Activated CD8-positive, alpha-beta T cell treated with anti-CD3 and anti-CD28 coated beads, Interleukin-2, amount 10 ng/mL, durations not matched to agents 7 days and 5 days (primary cell): ENCODE measurements around the gene TP53I11. TPM values are rescaled to one million over a fixed set of nuclear protein-coding genes. Genes with fewer than 3 reads are reported as not detected.

ENCODE experiments used
- ATAC-seq: fragments of 150-1000 bp; cut with Tn5 transposase; one replicate; pipeline ENCODE4 v1.10.0; 2021; ENCODE audit warnings: moderate library complexity
- CTCF ChIA-PET: fragments of 350-600 bp; sonication (Branson Sonifier 250); formaldehyde crosslinking; loops from one replicate; lab custom pipeline; 2021; ENCODE audit warnings: antibody characterized with exemption; lab: Charles Lee
- POLR2A ChIA-PET: fragments of 350-600 bp; sonication (Branson Sonifier 250); formaldehyde crosslinking; loops from one replicate; lab custom pipeline; 2021; ENCODE audit warnings: antibody characterized with exemption; lab: Charles Lee
- DNase-seq: peaks from one replicate; pipeline ENCODE4 v3.0.0-alpha.2; 2020
- H3K27ac Mint-ChIP-seq: one replicate; pipeline ENCODE4 v1.8.0; 2021; ENCODE audit warnings: mild to moderate bottlenecking, mixed read lengths
- H3K27me3 Mint-ChIP-seq: one replicate; pipeline ENCODE4 v1.8.0; 2021; ENCODE audit warnings: low read depth, mixed read lengths
- H3K36me3 Mint-ChIP-seq: one replicate; pipeline ENCODE4 v1.8.0; 2021; ENCODE audit warnings: low read depth, mixed read lengths
- H3K4me1 Mint-ChIP-seq: one replicate; pipeline ENCODE4 v1.8.0; 2021; ENCODE audit warnings: low read depth, mixed read lengths
- H3K4me3 Mint-ChIP-seq: one replicate; pipeline ENCODE4 v1.8.0; 2021; ENCODE audit warnings: mild to moderate bottlenecking, mixed read lengths
- H3K9me3 Mint-ChIP-seq: one replicate; pipeline ENCODE4 v1.8.0; 2022; ENCODE audit warnings: mixed read lengths; ENCODE audit not compliant: insufficient read depth
- total RNA-seq, 2 experiments: library from RNA; stranded (reverse); gene quantifications; one replicate each; pipeline ENCODE4 v1.2.3, GENCODE V29; 2021

Gene TP53I11
- total RNA-seq, 2 experiments from 2014 or later: 1.4 to 2.5 TPM

- POLR2A ChIA-PET: no interaction called here
- no peaks in the 10 kb centered on the region for H3K9me3 Mint-ChIP-seq
- ATAC-seq (no peak), DNase-seq (no peak)
- no peaks in the 10 kb centered on the region for H3K4me1 Mint-ChIP-seq
- peaks cover 3% of the 10 kb centered on the region for H3K27me3 Mint-ChIP-seq
- no peak overlapping the region for H3K27ac Mint-ChIP-seq
- CTCF ChIA-PET: no interaction called here
- no peaks in the 10 kb centered on the region for H3K36me3 Mint-ChIP-seq
- H3K4me3 Mint-ChIP-seq: no peak overlapping the region
Observed at GRCh38 chr11:44887636-44888035, 63.0 kb downstream of the TP53I11 start.

- ATAC-seq: no peak
- H3K9me3 Mint-ChIP-seq: no peaks in the 10 kb centered on the region
- H3K27me3 Mint-ChIP-seq: peaks cover 3% of the 10 kb centered on the region
- DNase-seq: no peak
- H3K4me1 Mint-ChIP-seq: no peaks in the 10 kb centered on the region
- H3K36me3 Mint-ChIP-seq: no peaks in the 10 kb centered on the region
- H3K27ac Mint-ChIP-seq: no peak overlapping the region
- POLR2A ChIA-PET: no interaction called here
- CTCF ChIA-PET: no interaction called here
- H3K4me3 Mint-ChIP-seq: no peak overlapping the region
Observed at GRCh38 chr11:44886790-44887140, 63.9 kb downstream of the TP53I11 start.

- H3K27me3 Mint-ChIP-seq: peaks cover 3% of the 10 kb centered on the region
- no peaks in the 10 kb centered on the region for H3K36me3 Mint-ChIP-seq
- CTCF ChIA-PET: interaction anchor here (1.3 kb wide), 1 partner anchor 8 kb away, joined by 3 read pairs; no protein-coding TSS in a partner anchor
- H3K4me3 Mint-ChIP-seq: no peak overlapping the region
- DNase-seq: no peak
- POLR2A ChIA-PET: no interaction called here
- no peak for ATAC-seq
- H3K27ac Mint-ChIP-seq: no peak overlapping the region
- no peaks in the 10 kb centered on the region for H3K4me1 Mint-ChIP-seq
- no peaks in the 10 kb centered on the region for H3K9me3 Mint-ChIP-seq
Observed at GRCh38 chr11:44885919-44886789, 64.5 kb downstream of the TP53I11 start.

GRCh38 chr11:44885065-44885810, 65.4 kb downstream of the TP53I11 start:
- no peaks in the 10 kb centered on the region for H3K4me1 Mint-ChIP-seq
- no peak overlapping the region for H3K27ac Mint-ChIP-seq
- POLR2A ChIA-PET: no interaction called here
- DNase-seq: no peak
- ATAC-seq: no peak
- no peak overlapping the region for H3K4me3 Mint-ChIP-seq
- no peaks in the 10 kb centered on the region for H3K36me3 Mint-ChIP-seq
- no peaks in the 10 kb centered on the region for H3K9me3 Mint-ChIP-seq
- peaks cover 3% of the 10 kb centered on the region for H3K27me3 Mint-ChIP-seq
- CTCF ChIA-PET: interaction anchor here (1.3 kb wide), 1 partner anchor 9 kb away, joined by 3 read pairs; no protein-coding TSS in a partner anchor

GRCh38 chr11:44884056-44884455, 66.6 kb downstream of the TP53I11 start:
- H3K4me1 Mint-ChIP-seq: no peaks in the 10 kb centered on the region
- no peak overlapping the region for H3K27ac Mint-ChIP-seq
- ChIA-PET CTCF (interaction anchor here (1.6 kb wide), 1 partner anchor 48 kb away, joined by 3 read pairs; no protein-coding TSS in a partner anchor), POLR2A (no interaction called here)
- ATAC-seq: no peak
- no peaks in the 10 kb centered on the region for H3K9me3 Mint-ChIP-seq
- H3K27me3 Mint-ChIP-seq: no peaks in the 10 kb centered on the region
- no peak for DNase-seq
- no peaks in the 10 kb centered on the region for H3K36me3 Mint-ChIP-seq
- no peak overlapping the region for H3K4me3 Mint-ChIP-seq

GRCh38 chr11:44883277-44883676, 67.4 kb downstream of the TP53I11 start:
- ChIA-PET CTCF (interaction anchor here (1.0 to 1.6 kb wide), 3 partner anchors 11 to 326 kb away, joined by 3 read pairs; no protein-coding TSS in a partner anchor), POLR2A (no interaction called here)
- H3K4me3 Mint-ChIP-seq: no peak overlapping the region
- ATAC-seq (no peak), DNase-seq (no peak)
- H3K4me1 Mint-ChIP-seq: no peaks in the 10 kb centered on the region
- H3K27me3 Mint-ChIP-seq: no peaks in the 10 kb centered on the region
- no peaks in the 10 kb centered on the region for H3K36me3 Mint-ChIP-seq
- no peak overlapping the region for H3K27ac Mint-ChIP-seq
- H3K9me3 Mint-ChIP-seq: no peaks in the 10 kb centered on the region

Other genes with a start within 250 kb of the TP53I11 start
- gene TSPAN18, start 223.9 kb downstream of the TP53I11 start, total RNA-seq: 1 to 10 TPM; 7.5 to 8.7 TPM
- gene PRDM11, start 195.8 kb upstream of the TP53I11 start, total RNA-seq: 1 to 10 TPM; 3.5 to 3.6 TPM